CD4-positive, CD25-positive, alpha-beta regulatory T cell (primary cell): ENCODE results near the gene NME7. TPM values are rescaled to one million over a fixed set of nuclear protein-coding genes. Genes with fewer than 3 reads are reported as not detected.

ENCODE experiments used
- ATAC-seq, 2 donors: fragments of 150-1000 bp; cut with Tn5 transposase; one replicate each; pipeline ENCODE4 v1.10.0; 2021; ENCODE audit warnings: low read depth in 2 of 2, moderate number of reproducible peaks in 2 of 2, moderate library complexity in 1 of 2
- DNase-seq, 3 donors: peaks; one replicate each; pipeline versions ENCODE4 v3.0.0 to v3.0.0-alpha.2; 2012 to 2022; ENCODE audit warnings: mixed read lengths in 1 of 3
- H3K27ac ChIP-seq: one replicate; pipeline ENCODE4 v1.7.0; 2013; ENCODE audit warnings: mild to moderate bottlenecking, low read length; ENCODE audit not compliant: insufficient read depth, poor library complexity, severe bottlenecking
- H3K27me3 ChIP-seq: one replicate; pipeline ENCODE4 v1.7.0; 2013; ENCODE audit warnings: low read length; ENCODE audit not compliant: control insufficient read depth, insufficient read depth
- H3K36me3 ChIP-seq: one replicate; pipeline ENCODE4 v1.7.0; 2013; ENCODE audit warnings: mild to moderate bottlenecking, low read length, moderate library complexity; ENCODE audit not compliant: control insufficient read depth, insufficient read depth
- H3K4me1 ChIP-seq: 2 replicates; pipeline ENCODE4 v1.7.0; 2013; ENCODE audit warnings: mild to moderate bottlenecking, low read length; ENCODE audit not compliant: insufficient read depth, control insufficient read depth, poor library complexity, severe bottlenecking
- H3K4me3 ChIP-seq: one replicate; pipeline ENCODE4 v1.7.0; 2013; ENCODE audit warnings: low read depth, mild to moderate bottlenecking, low read length, moderate library complexity
- H3K9me3 ChIP-seq, 2 experiments: 1 replicate in 1 of 2; 2 replicates in 1 of 2; pipeline ENCODE4 v1.7.0; 2013; ENCODE audit warnings: low read length in 2 of 2, mild to moderate bottlenecking in 1 of 2, moderate library complexity in 1 of 2; ENCODE audit not compliant: control insufficient read depth in 2 of 2
- H3K27ac Mint-ChIP-seq, 3 donors: one replicate each; pipeline ENCODE4 v1.8.0; 2020 to 2022; ENCODE audit warnings: mild to moderate bottlenecking in 3 of 3, mixed read lengths in 3 of 3, moderate library complexity in 2 of 3
- H3K27me3 Mint-ChIP-seq: one replicate; pipeline ENCODE4 v1.8.0; 2022; ENCODE audit warnings: mild to moderate bottlenecking, mixed read lengths
- H3K36me3 Mint-ChIP-seq: one replicate; pipeline ENCODE4 v1.8.0; 2020; ENCODE audit warnings: mixed read lengths
- H3K4me1 Mint-ChIP-seq, 4 donors: one replicate each; pipeline ENCODE4 v1.8.0; 2020 to 2022; ENCODE audit warnings: mixed read lengths in 4 of 4, mild to moderate bottlenecking in 1 of 4
- H3K4me3 Mint-ChIP-seq, 4 donors: one replicate each; pipeline ENCODE4 v1.8.0; 2020 to 2022; ENCODE audit warnings: mild to moderate bottlenecking in 4 of 4, mixed read lengths in 4 of 4, moderate library complexity in 3 of 4
- H3K9me3 Mint-ChIP-seq, 7 donors: one replicate each; pipeline ENCODE4 v1.8.0; 2020 to 2022; ENCODE audit warnings: mixed read lengths in 7 of 7, mild to moderate bottlenecking in 3 of 7, moderate library complexity in 2 of 7
- polyA plus RNA-seq, 4 donors: library from polyadenylated mRNA; unstranded; fragments of 300-500 nt; fragmentation: Illumina TruSeq; gene quantifications; one replicate each; pipeline ENCODE4 v1.2.3, GENCODE V29; 2021
- total RNA-seq: library from RNA; stranded (reverse); gene quantifications from one replicate; pipeline ENCODE4 v1.2.3, GENCODE V29; 2022

NME7 gene
- total and polyA plus RNA-seq, 5 donors from 2014 or later: 8.3 to 40.2 (median 17.5) TPM

DNA sequence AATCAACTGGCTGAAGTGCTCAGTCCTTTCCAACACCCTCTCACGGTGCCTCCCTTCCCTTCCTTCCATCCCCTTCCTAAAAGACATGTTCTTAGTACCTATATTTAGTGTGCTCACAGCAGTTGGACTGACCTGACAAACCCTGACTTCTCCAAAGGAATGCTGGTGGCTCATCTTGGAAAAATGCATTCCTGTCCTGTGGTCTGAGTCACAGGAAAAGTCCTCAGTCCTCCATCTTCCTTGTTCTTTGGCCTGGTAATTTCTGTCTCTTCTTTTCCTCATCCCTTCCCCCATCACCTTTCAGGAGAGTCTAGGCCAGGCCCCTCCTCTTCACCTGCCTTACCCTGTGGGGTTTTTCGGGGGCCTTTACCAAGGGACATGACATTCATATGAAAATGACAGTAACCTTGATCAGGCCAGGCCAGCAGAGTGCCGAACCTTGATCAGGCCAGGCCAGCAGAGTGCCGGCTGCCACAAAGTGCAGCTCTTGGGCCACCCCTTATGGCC is 253.9 kb downstream of the NME7 start:
- no peaks in the 10 kb centered on the region for H3K27me3 Mint-ChIP-seq
- DNase-seq (no peak), ATAC-seq (no peak)
- H3K4me3 Mint-ChIP-seq: peak overlapping the region in 1 of 4 donors; percentile 30
- H3K4me1 Mint-ChIP-seq: peaks cover 14 to 39% (median 31%) of the 10 kb centered on the region in 4 donors
- H3K4me1 ChIP-seq: peaks cover 20% of the 10 kb centered on the region
- H3K36me3 ChIP-seq: peaks cover 13% of the 10 kb centered on the region
- peaks cover 18% of the 10 kb centered on the region for H3K36me3 Mint-ChIP-seq
- no peaks in the 10 kb centered on the region for H3K9me3 Mint-ChIP-seq
- H3K9me3 ChIP-seq: no peaks in the 10 kb centered on the region
- no peaks in the 10 kb centered on the region for H3K27me3 ChIP-seq
- no peak overlapping the region for H3K4me3 ChIP-seq
- no peak overlapping the region for H3K27ac ChIP-seq
- H3K27ac Mint-ChIP-seq: no peak overlapping the region

DNA sequence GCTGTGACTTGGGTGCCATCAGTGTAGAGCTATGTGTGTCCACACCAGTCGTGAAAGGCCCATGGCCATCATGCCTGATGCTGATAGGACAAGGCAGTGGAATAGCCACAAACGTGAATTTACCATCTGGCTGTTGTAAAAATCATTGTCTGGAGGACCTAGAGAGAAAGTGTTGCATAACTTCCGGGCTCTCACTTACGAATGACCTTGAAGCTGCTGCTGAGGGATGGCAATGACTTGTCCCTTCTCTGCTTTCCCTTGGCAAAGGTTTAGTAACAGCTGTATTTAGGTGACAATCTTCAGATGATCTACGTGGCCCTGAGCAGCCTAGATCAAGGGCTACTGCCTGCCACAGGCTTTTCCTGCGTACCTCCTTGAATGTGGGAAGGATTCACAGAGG is 255.4 kb downstream of the NME7 start:
- DNase-seq: no peak
- Mint-ChIP-seq H3K27ac (no peak overlapping the region), H3K9me3 (no peaks in the 10 kb centered on the region), H3K4me3 (peak overlapping the region in 1 of 4 donors; percentile 26), H3K27me3 (no peaks in the 10 kb centered on the region), H3K36me3 (peaks cover 18% of the 10 kb centered on the region), H3K4me1 (peaks cover 27 to 45% (median 41%) of the 10 kb centered on the region in 4 donors)
- peaks cover 32% of the 10 kb centered on the region for H3K4me1 ChIP-seq
- H3K27ac ChIP-seq: no peak overlapping the region
- no peak for ATAC-seq
- no peak overlapping the region for H3K4me3 ChIP-seq
- no peaks in the 10 kb centered on the region for H3K9me3 ChIP-seq
- H3K27me3 ChIP-seq: no peaks in the 10 kb centered on the region
- H3K36me3 ChIP-seq: peaks cover 13% of the 10 kb centered on the region

DNA sequence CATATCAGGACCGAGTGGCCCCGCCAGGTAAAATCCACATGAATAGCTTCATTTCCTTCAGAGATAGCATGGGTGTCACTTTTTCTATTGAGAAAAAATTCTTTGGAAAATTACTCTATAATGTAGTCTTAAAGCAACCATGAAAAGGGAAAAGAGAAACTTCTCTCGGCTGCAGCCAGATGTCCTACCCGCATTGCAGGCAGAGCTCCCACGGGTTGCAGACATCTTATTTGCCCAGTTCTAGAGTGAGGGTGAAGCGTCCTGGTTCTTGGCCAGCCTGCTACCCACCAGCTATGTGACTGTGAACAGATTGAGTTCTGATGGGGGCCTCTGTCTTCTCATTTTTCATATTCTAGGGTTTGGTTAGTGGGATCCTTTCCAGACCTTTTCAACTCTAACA is 256.1 kb downstream of the NME7 start:
- no peaks in the 10 kb centered on the region for H3K9me3 Mint-ChIP-seq
- no peak for ATAC-seq
- Histone ChIP-seq H3K9me3 (no peaks in the 10 kb centered on the region), H3K27ac (no peak overlapping the region), H3K36me3 (peaks cover 13% of the 10 kb centered on the region), H3K27me3 (no peaks in the 10 kb centered on the region), H3K4me1 (peaks cover 31% of the 10 kb centered on the region), H3K4me3 (no peak overlapping the region)
- peaks cover 29 to 43% (median 36%) of the 10 kb centered on the region in 4 donors for H3K4me1 Mint-ChIP-seq
- H3K36me3 Mint-ChIP-seq: peaks cover 18% of the 10 kb centered on the region
- no peaks in the 10 kb centered on the region for H3K27me3 Mint-ChIP-seq
- H3K4me3 Mint-ChIP-seq: peak overlapping the region in 2 of 4 donors; percentile 26 to 88
- no peak for DNase-seq
- no peak overlapping the region for H3K27ac Mint-ChIP-seq

DNA sequence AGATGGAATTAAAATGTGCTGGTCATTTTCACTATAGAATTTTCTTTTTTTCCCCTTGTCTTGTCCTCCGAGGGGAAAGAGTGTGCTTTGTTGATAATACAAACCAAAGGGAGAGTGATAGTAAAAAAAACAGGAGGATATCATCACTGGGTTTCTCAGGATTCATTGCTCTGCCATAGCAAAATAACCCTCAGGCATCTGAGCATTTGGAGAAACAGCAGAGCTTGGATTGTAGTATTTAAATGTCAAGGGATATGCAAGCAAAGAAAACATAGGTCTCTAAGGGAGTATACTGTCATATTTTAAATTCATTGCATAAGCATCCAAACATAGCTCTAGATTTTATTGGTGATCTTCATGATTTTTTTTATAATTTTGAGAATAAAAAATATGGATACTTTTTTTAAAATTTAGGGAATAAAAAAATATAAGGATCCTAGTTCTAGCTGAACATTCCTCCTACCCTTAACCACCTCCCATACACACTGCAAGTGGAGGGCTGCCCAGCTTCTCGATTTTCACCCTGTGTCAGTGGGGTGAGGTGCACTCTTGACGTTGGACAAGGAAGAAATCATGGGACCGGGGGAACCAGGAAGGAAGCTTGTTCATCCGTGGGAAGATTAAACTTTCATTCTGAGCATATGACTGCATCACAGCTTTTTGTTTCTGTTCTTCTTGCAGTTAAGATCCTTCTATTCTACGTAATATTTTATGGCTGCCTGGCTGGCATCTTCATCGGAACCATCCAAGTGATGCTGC is 256.7 kb downstream of the NME7 start:
- H3K4me3 Mint-ChIP-seq: peak overlapping the region in 3 of 4 donors; percentile 90 to 93 (median 93)
- no peaks in the 10 kb centered on the region for H3K27me3 Mint-ChIP-seq

DNA sequence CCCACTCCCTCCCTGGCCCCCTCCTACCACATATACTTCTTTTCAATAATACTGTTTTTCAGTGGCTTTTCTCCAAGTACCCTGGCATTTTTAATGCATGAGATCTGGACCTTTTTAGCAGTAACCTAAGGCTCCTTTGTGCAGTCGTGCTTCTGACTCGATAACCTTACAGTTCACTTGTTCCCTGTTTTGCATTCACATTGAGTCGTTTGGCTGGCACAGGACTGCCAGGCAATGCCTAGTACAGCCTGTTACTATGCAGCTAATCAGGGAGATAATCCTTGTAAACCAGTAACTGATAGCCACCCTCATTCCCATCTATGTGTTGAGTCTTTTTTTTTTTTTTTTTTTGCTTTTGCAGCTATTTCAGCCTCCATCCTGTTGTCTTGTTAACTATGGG is 257.4 kb downstream of the NME7 start:
- no peak for ATAC-seq
- no peaks in the 10 kb centered on the region for H3K9me3 ChIP-seq
- peaks cover 14% of the 10 kb centered on the region for H3K36me3 Mint-ChIP-seq

More for the DNA sequence above, 256.7 kb downstream of the NME7 start:
- H3K4me3 ChIP-seq: peak overlapping the region; percentile 24
- Mint-ChIP-seq H3K4me1 (peaks cover 29 to 38% (median 31%) of the 10 kb centered on the region in 4 donors), H3K27ac (no peak overlapping the region), H3K36me3 (peaks cover 14% of the 10 kb centered on the region), H3K9me3 (no peaks in the 10 kb centered on the region)
- H3K27ac ChIP-seq: no peak overlapping the region
- H3K9me3 ChIP-seq: no peaks in the 10 kb centered on the region
- H3K4me1 ChIP-seq: peaks cover 27% of the 10 kb centered on the region
- peaks cover 13% of the 10 kb centered on the region for H3K36me3 ChIP-seq
- no peak for ATAC-seq
- H3K27me3 ChIP-seq: no peaks in the 10 kb centered on the region
- DNase-seq: no peak

DNA sequence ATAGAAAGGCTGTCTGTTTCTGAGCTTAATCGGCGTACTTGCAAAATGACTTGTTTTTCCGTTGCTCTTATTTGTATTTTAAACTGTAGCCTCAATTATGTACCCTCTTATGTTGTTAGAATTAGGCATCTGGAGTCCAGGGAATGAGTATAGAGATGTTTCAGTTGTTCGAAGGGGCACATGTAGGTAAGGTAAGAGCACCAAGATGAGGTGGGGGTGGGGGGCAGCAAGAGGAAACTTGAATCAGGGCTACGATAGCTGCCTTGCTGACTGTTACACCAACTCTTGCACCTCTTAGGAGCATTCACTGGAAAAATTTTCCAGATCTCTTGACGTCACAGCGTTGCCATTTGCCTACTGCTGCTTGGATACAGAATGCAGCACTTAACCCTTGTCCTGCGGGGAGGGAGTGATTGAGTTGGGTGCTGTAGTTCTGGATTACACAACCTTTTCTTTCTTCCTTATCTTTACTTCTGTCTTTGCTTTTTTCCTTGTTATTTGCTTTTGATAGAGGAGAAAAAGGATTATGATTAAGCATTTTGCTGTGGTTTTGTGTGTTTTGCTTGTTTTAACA is 257.9 kb downstream of the NME7 start:
- Histone ChIP-seq H3K9me3 (no peaks in the 10 kb centered on the region), H3K27ac (peak overlapping the region; percentile 74), H3K4me1 (peaks cover 37% of the 10 kb centered on the region), H3K36me3 (peaks cover 13% of the 10 kb centered on the region), H3K27me3 (peaks cover 3% of the 10 kb centered on the region), H3K4me3 (peak overlapping the region; percentile 72)
- Mint-ChIP-seq H3K9me3 (no peaks in the 10 kb centered on the region), H3K4me3 (peak overlapping the region; percentile 87 to 93 (median 92)), H3K27me3 (no peaks in the 10 kb centered on the region), H3K27ac (peak overlapping the region in 2 of 3 donors; percentile 27 to 91), H3K36me3 (peaks cover 14% of the 10 kb centered on the region), H3K4me1 (peaks cover 29 to 45% (median 33%) of the 10 kb centered on the region in 4 donors)
- no peak for ATAC-seq
- DNase-seq: no peak

More for the DNA sequence above, 257.4 kb downstream of the NME7 start:
- Mint-ChIP-seq H3K9me3 (no peaks in the 10 kb centered on the region), H3K4me1 (peaks cover 29 to 39% (median 31%) of the 10 kb centered on the region in 4 donors), H3K27ac (peak overlapping the region in 2 of 3 donors; percentile 27 to 91), H3K27me3 (no peaks in the 10 kb centered on the region), H3K4me3 (peak overlapping the region; percentile 87 to 93 (median 92))
- peaks cover 32% of the 10 kb centered on the region for H3K4me1 ChIP-seq
- no peak overlapping the region for H3K27ac ChIP-seq
- DNase-seq: no peak
- H3K4me3 ChIP-seq: peak overlapping the region; percentile 72
- H3K36me3 ChIP-seq: peaks cover 13% of the 10 kb centered on the region
- H3K27me3 ChIP-seq: no peaks in the 10 kb centered on the region

DNA sequence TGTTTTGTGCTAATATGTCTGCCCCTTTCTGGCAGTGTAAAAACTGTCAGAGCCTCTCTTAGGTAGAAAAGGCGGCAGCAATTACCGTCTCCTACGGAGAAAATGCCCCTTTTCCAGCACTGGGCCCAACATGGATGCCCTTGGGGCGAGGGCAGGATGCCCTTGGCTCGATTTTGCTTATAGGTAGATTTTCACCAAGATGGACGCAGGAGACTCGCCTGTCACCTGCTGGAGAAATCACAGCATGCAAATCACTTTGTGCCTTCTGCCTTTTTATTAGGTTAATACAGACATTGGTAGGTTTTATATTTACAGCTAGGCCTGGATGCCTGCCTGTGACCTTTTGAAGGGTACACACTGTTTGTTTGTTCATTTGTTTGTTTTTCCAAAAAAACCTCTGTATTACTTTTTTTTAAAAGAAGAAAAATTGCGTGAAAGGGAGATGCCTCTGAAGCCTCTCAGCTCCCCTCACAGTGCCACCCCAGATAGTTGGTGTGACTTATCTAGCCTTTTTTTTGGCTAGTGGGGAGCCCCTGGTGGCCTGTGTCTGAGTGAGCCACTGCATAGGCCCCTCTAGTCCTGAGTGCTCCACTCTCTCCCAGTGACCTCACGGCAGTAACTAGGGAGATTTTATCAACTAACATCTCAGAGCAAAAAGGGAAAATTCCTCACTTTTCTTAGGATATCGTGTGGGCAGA is 258.6 kb downstream of the NME7 start:
- H3K36me3 Mint-ChIP-seq: peaks cover 14% of the 10 kb centered on the region

More for the DNA sequence above, 258.6 kb downstream of the NME7 start:
- Histone ChIP-seq H3K4me1 (peaks cover 37% of the 10 kb centered on the region), H3K27ac (peak overlapping the region; percentile 74), H3K4me3 (peak overlapping the region; percentile 90), H3K27me3 (peaks cover 5% of the 10 kb centered on the region), H3K9me3 (no peaks in the 10 kb centered on the region), H3K36me3 (peaks cover 9% of the 10 kb centered on the region)
- H3K27ac Mint-ChIP-seq: peak overlapping the region; percentile 18 to 91 (median 27)
- peaks cover 29 to 46% (median 32%) of the 10 kb centered on the region in 4 donors for H3K4me1 Mint-ChIP-seq
- H3K9me3 Mint-ChIP-seq: no peaks in the 10 kb centered on the region
- no peaks in the 10 kb centered on the region for H3K27me3 Mint-ChIP-seq
- ATAC-seq: peak in 1 of 2 donors; percentile 19
- DNase-seq: peak in 2 of 3 donors; percentile 28 to 65
- H3K4me3 Mint-ChIP-seq: peak overlapping the region; percentile 87 to 93 (median 92)
